Liver (tissue), 9 donors: Measurements from ENCODE around the gene HOXB3. TPM values are rescaled to one million over a fixed set of nuclear protein-coding genes. Genes with fewer than 3 reads are reported as not detected.

ENCODE experiments used
- DNase-seq: peaks from one replicate; pipeline ENCODE4 v3.0.0-alpha.2; 2017; ENCODE audit warnings: low spot score
- H3K27ac ChIP-seq, 2 donors: one replicate each; pipeline ENCODE4 v1.7.0; 2013; ENCODE audit warnings: inconsistent platforms in 2 of 2, low read length in 2 of 2, control low read depth in 1 of 2, low read depth in 1 of 2, mild to moderate bottlenecking in 1 of 2
- H3K27me3 ChIP-seq, 4 donors: one replicate each; pipeline versions ENCODE4 v1.6.1 to v1.7.0; 2013; ENCODE audit warnings: low read length in 3 of 4, inconsistent platforms in 1 of 4, mild to moderate bottlenecking in 1 of 4, moderate library complexity in 1 of 4; ENCODE audit not compliant: control insufficient read depth in 4 of 4, insufficient read depth in 4 of 4
- H3K36me3 ChIP-seq, 4 donors: one replicate each; pipeline versions ENCODE4 v1.6.1 to v1.7.0; 2013; ENCODE audit warnings: low read length in 3 of 4, mild to moderate bottlenecking in 3 of 4, low read depth in 1 of 4, moderate library complexity in 1 of 4; ENCODE audit not compliant: control insufficient read depth in 4 of 4, insufficient read depth in 3 of 4
- H3K4me1 ChIP-seq, 4 donors: one replicate each; pipeline versions ENCODE4 v1.6.1 to v1.7.0; 2013; ENCODE audit warnings: low read length in 3 of 4, mild to moderate bottlenecking in 3 of 4, moderate library complexity in 1 of 4; ENCODE audit not compliant: control insufficient read depth in 4 of 4, insufficient read depth in 4 of 4
- H3K4me3 ChIP-seq, 3 donors: one replicate each; pipeline versions ENCODE4 v1.6.1 to v1.7.0; 2013; ENCODE audit warnings: low read length in 3 of 3, control low read depth in 1 of 3, low read depth in 1 of 3, mild to moderate bottlenecking in 1 of 3
- H3K9ac ChIP-seq, 2 donors: one replicate each; pipeline ENCODE4 v1.7.0; 2013; ENCODE audit warnings: low read length in 2 of 2, mild to moderate bottlenecking in 2 of 2, moderate library complexity in 2 of 2, control low read depth in 1 of 2, low read depth in 1 of 2
- H3K9me3 ChIP-seq, 4 donors: one replicate each; pipeline versions ENCODE4 v1.6.1 to v1.7.0; 2013; ENCODE audit warnings: low read length in 3 of 4; ENCODE audit not compliant: control insufficient read depth in 4 of 4
- ATF3 ChIP-seq: IDR thresholded peaks from 2 replicates; pipeline ENCODE4 v1.6.1; 2016; ENCODE audit warnings: antibody characterized with exemption
- EGR1 ChIP-seq, 2 donors: IDR thresholded peaks; 2 replicates each; pipeline ENCODE4 v1.6.1; 2016 to 2018; ENCODE audit warnings: antibody characterized with exemption in 2 of 2, low read depth in 2 of 2
- FOXA1 ChIP-seq: IDR thresholded peaks from 2 replicates; pipeline ENCODE4 v1.6.1; 2016; ENCODE audit warnings: antibody characterized with exemption
- FOXA2 ChIP-seq: IDR thresholded peaks from 2 replicates; pipeline ENCODE4 v1.6.1; 2016; ENCODE audit warnings: antibody characterized with exemption
- GABPA ChIP-seq, 2 donors: IDR thresholded peaks in 1 of 2; conservative IDR thresholded peaks in 1 of 2; 2 replicates each; pipeline ENCODE4 v1.6.1; 2016; ENCODE audit warnings: antibody characterized with exemption in 2 of 2, mild to moderate bottlenecking in 1 of 2, moderate library complexity in 1 of 2
- HNF4G ChIP-seq: IDR thresholded peaks from 2 replicates; pipeline ENCODE4 v1.6.1; 2016; ENCODE audit warnings: antibody characterized with exemption
- JUND ChIP-seq, 2 donors: IDR thresholded peaks; 2 replicates each; pipeline ENCODE4 v1.6.1; 2016; ENCODE audit warnings: antibody characterized with exemption in 2 of 2
- MAX ChIP-seq: IDR thresholded peaks from 2 replicates; pipeline ENCODE4 v1.6.1; 2016; ENCODE audit warnings: antibody characterized with exemption
- RAD21 ChIP-seq, 2 donors: IDR thresholded peaks; 2 replicates each; pipeline ENCODE4 v1.6.1; 2016; ENCODE audit warnings: antibody characterized with exemption in 2 of 2, mild to moderate bottlenecking in 2 of 2
- RXRA ChIP-seq, 2 donors: IDR thresholded peaks; 2 replicates each; pipeline ENCODE4 v1.6.1; 2017 to 2018; ENCODE audit warnings: antibody characterized with exemption in 2 of 2, mild to moderate bottlenecking in 1 of 2
- SP1 ChIP-seq: IDR thresholded peaks from 2 replicates; pipeline ENCODE4 v1.6.1; 2018; ENCODE audit warnings: antibody characterized with exemption, mild to moderate bottlenecking
- TAF1 ChIP-seq: conservative IDR thresholded peaks from 2 replicates; pipeline ENCODE4 v1.6.1; 2016; ENCODE audit warnings: antibody characterized with exemption, mild to moderate bottlenecking
- ZBTB33 ChIP-seq: IDR thresholded peaks from 2 replicates; pipeline ENCODE4 v1.6.1; 2016; ENCODE audit warnings: antibody characterized with exemption
- WGBS: extraction: QIAGEN DNeasy Blood & Tissue Kit; methylation state at CpG from one replicate; pipeline ENCODE4 v1.1.7; 2013; 5-methylcytosine and 5-hydroxymethylcytosine counted together
- polyA plus RNA-seq, 2 donors: library from polyadenylated mRNA; stranded (reverse) in 1 of 2; unstranded in 1 of 2; fragments of 200-250 nt in 1 of 2; fragments of >200 nt in 1 of 2; fragmentation: Nextera tagmentation in 1 of 2; extraction: Ambion mirVana in 1 of 2; gene quantifications; one replicate each; pipeline versions ENCODE4 v1.2.1 to v1.2.3, GENCODE V29; 2013 to 2015
- total RNA-seq, 2 donors: library from RNA; depleted of rRNA; stranded (reverse); fragments of >200 nt; gene quantifications; one replicate each; pipeline ENCODE4 v1.2.3, GENCODE V29; 2014
- TF ChIP-seq, protein P1 (sequence below): IDR thresholded peaks from 2 replicates; pipeline ENCODE4 v1.6.1; 2016; ENCODE audit warnings: antibody characterized with exemption, mild to moderate bottlenecking
- donor health status: healthy.
- donor health status: healthy.
- donor health status: healthy.
- donor health status: healthy.
- donor health status: healthy.

HOXB3 gene
- total and polyA plus RNA-seq, 4 donors, result 0.75 to 2.2 (median 1.2) TPM

DNA sequence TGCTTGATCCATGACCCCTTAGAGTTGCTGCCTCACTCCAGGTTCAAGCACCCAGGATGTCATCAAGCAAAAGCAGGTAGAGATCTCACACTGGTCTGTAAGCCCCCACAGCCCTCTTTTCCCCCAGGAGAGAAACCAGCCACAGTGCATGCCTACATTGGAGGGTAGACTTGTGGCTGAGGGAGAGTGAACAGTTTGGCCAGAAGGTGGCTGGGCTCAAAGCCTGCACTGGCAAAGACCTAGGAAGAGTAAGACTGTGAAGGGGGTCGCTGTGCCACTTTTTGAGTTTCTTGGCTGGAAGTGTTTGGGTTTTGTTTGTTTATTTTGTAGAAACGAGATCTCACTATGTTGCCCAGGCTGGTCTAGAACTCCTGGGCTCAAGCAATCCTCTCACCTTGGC lies 87.7 kb downstream of the HOXB3 start:
- TF ChIP-seq TAF1 (no peak), JUND (IDR thresholded peaks at IDR 0.05) (no peak), RAD21 (IDR thresholded peaks at IDR 0.05) (no peak), ATF3 (no peak), ZBTB33 (no peak), GABPA (IDR thresholded peaks at IDR 0.05 in 1 of 2, conservative IDR thresholded peaks at IDR 0.05 in 1 of 2) (no peak), RXRA (IDR thresholded peaks at IDR 0.05) (no peak), FOXA2 (no peak), FOXA1 (no peak)
- H3K27ac ChIP-seq, result no peak overlapping the region
- no peak overlapping the region for H3K4me3 ChIP-seq
- no peaks in the 10 kb centered on the region for H3K4me1 ChIP-seq
- H3K9me3 ChIP-seq, result no peaks in the 10 kb centered on the region
- no peak for DNase-seq
- WGBS, result 71% methylated on average over 2 of the region's 2 CpGs
- peaks cover 0 to 17% (median 0%) of the 10 kb centered on the region in 4 donors for H3K27me3 ChIP-seq
- no peaks in the 10 kb centered on the region for H3K36me3 ChIP-seq
- no peak overlapping the region for H3K9ac ChIP-seq

GRCh38 chr17:48500435-48501426 lies 89.3 kb downstream of the HOXB3 start:
- no peaks in the 10 kb centered on the region for H3K36me3 ChIP-seq
- H3K9ac ChIP-seq, result no peak overlapping the region
- WGBS, result 49% methylated on average over 12 of the region's 12 CpGs
- H3K27ac ChIP-seq, result no peak overlapping the region
- no peaks in the 10 kb centered on the region for H3K9me3 ChIP-seq
- TF ChIP-seq SP1, result peak; percentile 7
- peak; percentile 4 to 46 for TF ChIP-seq RAD21 (IDR thresholded peaks at IDR 0.05)
- TF ChIP-seq TAF1, result no peak
- no peak overlapping the region for H3K4me3 ChIP-seq
- peaks cover 0 to 17% (median 0%) of the 10 kb centered on the region in 4 donors for H3K27me3 ChIP-seq
- no peak for DNase-seq
- H3K4me1 ChIP-seq, result no peaks in the 10 kb centered on the region

- WGBS, result 87% methylated on average over 5 of the region's 5 CpGs
- Histone ChIP-seq H3K9me3 (no peaks in the 10 kb centered on the region), H3K27me3 (peaks cover 0 to 17% (median 0%) of the 10 kb centered on the region in 4 donors), H3K27ac (no peak overlapping the region), H3K9ac (no peak overlapping the region), H3K4me3 (no peak overlapping the region), H3K36me3 (no peaks in the 10 kb centered on the region), H3K4me1 (no peaks in the 10 kb centered on the region)
- DNase-seq, result no peak
- TF ChIP-seq TAF1 (no peak), GABPA (IDR thresholded peaks at IDR 0.05 in 1 of 2, conservative IDR thresholded peaks at IDR 0.05 in 1 of 2) (no peak), FOXA2 (no peak), MAX (no peak), RAD21 (IDR thresholded peaks at IDR 0.05) (no peak), EGR1 (IDR thresholded peaks at IDR 0.05; ENCODE audit: low read depth in 2 of 2) (no peak), HNF4G (no peak), RXRA (IDR thresholded peaks at IDR 0.05) (no peak), ZBTB33 (no peak)
- TF ChIP-seq, protein P1, sequence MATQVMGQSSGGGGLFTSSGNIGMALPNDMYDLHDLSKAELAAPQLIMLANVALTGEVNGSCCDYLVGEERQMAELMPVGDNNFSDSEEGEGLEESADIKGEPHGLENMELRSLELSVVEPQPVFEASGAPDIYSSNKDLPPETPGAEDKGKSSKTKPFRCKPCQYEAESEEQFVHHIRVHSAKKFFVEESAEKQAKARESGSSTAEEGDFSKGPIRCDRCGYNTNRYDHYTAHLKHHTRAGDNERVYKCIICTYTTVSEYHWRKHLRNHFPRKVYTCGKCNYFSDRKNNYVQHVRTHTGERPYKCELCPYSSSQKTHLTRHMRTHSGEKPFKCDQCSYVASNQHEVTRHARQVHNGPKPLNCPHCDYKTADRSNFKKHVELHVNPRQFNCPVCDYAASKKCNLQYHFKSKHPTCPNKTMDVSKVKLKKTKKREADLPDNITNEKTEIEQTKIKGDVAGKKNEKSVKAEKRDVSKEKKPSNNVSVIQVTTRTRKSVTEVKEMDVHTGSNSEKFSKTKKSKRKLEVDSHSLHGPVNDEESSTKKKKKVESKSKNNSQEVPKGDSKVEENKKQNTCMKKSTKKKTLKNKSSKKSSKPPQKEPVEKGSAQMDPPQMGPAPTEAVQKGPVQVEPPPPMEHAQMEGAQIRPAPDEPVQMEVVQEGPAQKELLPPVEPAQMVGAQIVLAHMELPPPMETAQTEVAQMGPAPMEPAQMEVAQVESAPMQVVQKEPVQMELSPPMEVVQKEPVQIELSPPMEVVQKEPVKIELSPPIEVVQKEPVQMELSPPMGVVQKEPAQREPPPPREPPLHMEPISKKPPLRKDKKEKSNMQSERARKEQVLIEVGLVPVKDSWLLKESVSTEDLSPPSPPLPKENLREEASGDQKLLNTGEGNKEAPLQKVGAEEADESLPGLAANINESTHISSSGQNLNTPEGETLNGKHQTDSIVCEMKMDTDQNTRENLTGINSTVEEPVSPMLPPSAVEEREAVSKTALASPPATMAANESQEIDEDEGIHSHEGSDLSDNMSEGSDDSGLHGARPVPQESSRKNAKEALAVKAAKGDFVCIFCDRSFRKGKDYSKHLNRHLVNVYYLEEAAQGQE, result no peak
Measured at GRCh38 chr17:48499735-48500434, 90.2 kb downstream of the HOXB3 start.
